BLaER1 (cell line): ENCODE measurements around the gene PLP2.
A peak's percentile ranks its signal among the peaks of the same experiment; 100 is the strongest.
"Not testable (repeated sequence)": the region's sequence is repeated elsewhere in the genome, so short reads cannot be mapped to it uniquely, and the experiment has no call there.

Experiments
- H3K27ac ChIP-seq: shearing (Covaris generic); formaldehyde crosslinking; 2 replicates; pipeline ENCODE4 v1.8.1; 2022
- H3K27me3 ChIP-seq: shearing (Covaris generic); formaldehyde crosslinking; 2 replicates; pipeline ENCODE4 v1.8.1; 2022
- H3K36me3 ChIP-seq: shearing (Covaris generic); formaldehyde crosslinking; 2 replicates; pipeline ENCODE4 v1.8.1; 2022
- H3K4me1 ChIP-seq: shearing (Covaris generic); formaldehyde crosslinking; 2 replicates; pipeline ENCODE4 v1.8.1; 2022
- H3K4me2 ChIP-seq: shearing (Covaris generic); formaldehyde crosslinking; 2 replicates; pipeline ENCODE4 v1.8.1; 2022
- H3K4me3 ChIP-seq: shearing (Covaris generic); formaldehyde crosslinking; 2 replicates; pipeline ENCODE4 v1.8.1; 2022
- H3K9ac ChIP-seq: shearing (Covaris generic); formaldehyde crosslinking; 2 replicates; pipeline ENCODE4 v1.8.1; 2022
- H3K9me3 ChIP-seq: shearing (Covaris generic); formaldehyde crosslinking; 2 replicates; pipeline ENCODE4 v1.8.1; 2022
- H4K20me1 ChIP-seq: shearing (Covaris generic); formaldehyde crosslinking; 2 replicates; pipeline ENCODE4 v1.8.1; 2022
- Cebpa-rat ChIP-seq: shearing (Covaris generic); IDR thresholded peaks from 2 replicates; pipeline ENCODE4 v1.8.1; 2022

The PLP2 gene, protein sequence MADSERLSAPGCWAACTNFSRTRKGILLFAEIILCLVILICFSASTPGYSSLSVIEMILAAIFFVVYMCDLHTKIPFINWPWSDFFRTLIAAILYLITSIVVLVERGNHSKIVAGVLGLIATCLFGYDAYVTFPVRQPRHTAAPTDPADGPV

DNA sequence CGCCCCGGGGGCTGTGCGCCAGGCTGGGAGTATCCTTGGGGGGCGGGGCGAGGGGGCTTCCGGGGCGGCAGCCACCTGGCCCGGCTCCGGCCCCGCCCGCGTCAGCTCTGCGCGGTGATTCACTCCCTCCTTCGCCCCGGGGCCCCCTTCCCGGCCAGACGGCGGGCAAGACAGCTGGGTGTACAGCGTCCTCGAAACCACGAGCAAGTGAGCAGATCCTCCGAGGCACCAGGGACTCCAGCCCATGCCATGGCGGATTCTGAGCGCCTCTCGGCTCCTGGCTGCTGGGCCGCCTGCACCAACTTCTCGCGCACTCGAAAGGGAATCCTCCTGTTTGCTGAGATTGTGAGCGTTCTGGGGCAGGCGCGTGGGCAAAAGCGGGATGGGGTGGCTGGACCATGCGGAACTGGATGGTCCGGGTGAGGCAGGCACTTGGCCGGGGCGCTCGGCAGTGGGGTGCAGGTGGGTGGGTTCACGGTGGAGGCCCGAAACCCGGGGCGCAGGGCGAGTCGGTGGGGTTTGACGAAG lies at the start of gene PLP2:
Gene PLP2 (plus strand): TSS at position 147 of the 528 bp plus-strand sequence. CDS start 103 bp downstream, at position 250.
- TF ChIP-seq Cebpa-rat = no peak
- H3K4me1 ChIP-seq = peaks cover 34% of the 10 kb centered on the region
- no peaks in the 10 kb centered on the region for H4K20me1 ChIP-seq
- H3K27ac ChIP-seq = peak within 1 kb of the TSS; percentile 73
- peaks cover 27% of the 10 kb centered on the region for H3K36me3 ChIP-seq
- peak within 1 kb of the TSS; percentile 77 for H3K4me2 ChIP-seq
- peak within 1 kb of the TSS; percentile 78 for H3K9ac ChIP-seq
- H3K9me3 ChIP-seq = peaks cover 29% of the 10 kb centered on the region
- 0 out of 2 replicates have a peak, but pooled peaks cover 5% of the 10 kb centered on the region for H3K27me3 ChIP-seq
- H3K4me3 ChIP-seq = peak within 1 kb of the TSS; percentile 70

DNA sequence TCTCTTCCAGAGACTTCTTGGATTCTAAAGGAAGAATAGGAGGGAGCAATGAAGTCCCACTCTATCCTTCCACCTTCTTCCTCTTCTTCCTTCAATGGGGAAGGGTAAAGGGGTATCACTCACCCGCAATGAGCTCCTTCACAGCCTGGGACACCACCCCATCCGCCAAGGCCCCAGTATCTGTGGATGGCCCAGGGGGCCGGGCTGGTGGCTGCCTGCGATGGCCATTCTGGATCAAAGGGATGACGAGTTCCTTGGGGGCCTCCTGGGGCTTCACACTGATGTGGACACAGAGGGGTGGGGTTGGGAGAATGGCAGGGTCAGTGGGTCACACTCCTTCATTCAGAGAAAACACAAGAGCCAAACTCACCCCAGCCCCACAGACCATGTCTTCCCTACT lies 49.2 kb upstream of the PLP2 start:
- Histone ChIP-seq H3K4me2 (peak overlapping the region; percentile 85), H3K9me3 (0 out of 2 replicates have a peak, but pooled peaks cover 4% of the 10 kb centered on the region), H3K9ac (peak overlapping the region; percentile 87; the same call in 1 of the 2 replicates), H3K4me1 (0 out of 2 replicates have a peak, but pooled peaks cover 10% of the 10 kb centered on the region), H3K36me3 (peaks cover 32% of the 10 kb centered on the region), H4K20me1 (peaks cover 6% of the 10 kb centered on the region; the same call in 1 of the 2 replicates), H3K4me3 (peak overlapping the region; percentile 76), H3K27me3 (peaks cover 21% of the 10 kb centered on the region), H3K27ac (no peak overlapping the region)
- TF ChIP-seq Cebpa-rat = no peak

DNA sequence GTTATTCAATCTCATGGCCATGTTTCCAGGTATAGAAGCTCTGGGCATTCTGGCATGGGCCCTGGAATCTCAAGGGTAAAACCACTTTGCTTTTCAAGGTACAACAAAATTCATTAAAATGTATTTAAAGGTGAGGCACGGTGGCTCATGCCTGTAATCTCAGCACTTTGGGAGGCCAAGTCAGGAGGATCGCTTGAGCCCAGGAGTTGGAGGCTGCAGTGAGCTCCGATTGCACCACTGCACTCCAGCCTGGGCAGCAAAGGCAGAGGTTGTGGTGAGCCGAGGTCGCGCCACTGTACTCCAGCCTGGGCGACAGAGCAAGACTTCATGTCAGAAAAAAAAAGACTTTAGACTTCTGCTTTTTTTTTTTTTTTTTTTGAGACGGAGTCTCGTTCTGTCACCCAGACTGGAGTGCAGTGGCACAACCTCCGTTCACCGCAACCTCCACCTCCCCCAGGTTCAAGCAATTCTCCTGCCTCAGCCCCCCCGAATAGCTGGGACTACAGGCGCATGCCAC lies 43.9 kb upstream of the PLP2 start:
- H3K4me3 ChIP-seq, H3K9ac ChIP-seq, H3K27me3 ChIP-seq, H3K4me1 ChIP-seq, H3K27ac ChIP-seq, H4K20me1 ChIP-seq, H3K9me3 ChIP-seq, H3K4me2 ChIP-seq, H3K36me3 ChIP-seq: not testable (repeated sequence)

DNA sequence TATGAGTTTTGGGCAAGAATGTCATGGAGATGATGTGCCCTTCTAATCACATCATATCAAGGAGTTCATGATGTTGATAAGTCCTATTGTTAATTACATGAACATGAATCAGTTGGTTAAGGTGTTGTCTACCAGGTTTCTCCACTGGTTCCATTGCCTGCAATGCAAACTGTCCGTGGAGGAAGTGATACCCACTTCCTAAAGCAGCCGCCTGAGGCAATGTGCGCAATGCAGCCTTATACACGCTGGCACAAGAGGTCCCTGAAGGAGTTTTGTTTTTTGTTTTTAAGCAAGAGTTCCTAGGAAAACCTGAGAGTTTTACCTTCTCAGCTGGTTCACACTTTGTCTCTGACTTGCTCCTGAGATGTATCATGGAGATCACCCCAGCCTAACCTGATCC lies 42.3 kb upstream of the PLP2 start:
- Histone ChIP-seq H3K27ac (no peak overlapping the region), H4K20me1 (no peaks in the 10 kb centered on the region), H3K4me3 (no peak overlapping the region), H3K9me3 (0 out of 2 replicates have a peak, but pooled peaks cover 3% of the 10 kb centered on the region), H3K36me3 (no peaks in the 10 kb centered on the region), H3K4me1 (no peaks in the 10 kb centered on the region), H3K27me3 (no peaks in the 10 kb centered on the region), H3K4me2 (no peak overlapping the region), H3K9ac (no peak overlapping the region)
- TF ChIP-seq Cebpa-rat = no peak

DNA sequence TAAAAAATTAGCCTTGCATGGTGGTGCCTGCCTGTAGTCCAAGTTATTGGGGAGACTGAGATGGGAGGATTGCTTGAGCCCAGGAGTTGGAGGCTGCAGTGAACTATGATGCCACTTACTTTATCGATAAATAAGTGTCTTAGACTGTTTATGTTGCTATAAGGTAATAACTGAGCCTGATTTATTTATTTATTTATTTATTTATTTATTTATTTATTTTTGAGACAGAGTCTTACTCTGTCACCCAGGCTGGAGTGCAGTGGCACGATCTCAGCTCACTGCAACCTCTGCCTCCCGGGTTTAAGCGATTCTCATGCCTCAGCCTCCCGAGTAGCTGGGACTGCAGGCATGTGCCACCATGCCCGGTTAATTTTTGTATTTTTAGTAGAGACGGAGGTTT lies 39.4 kb upstream of the PLP2 start:
- H3K9ac ChIP-seq, H3K4me1 ChIP-seq, H3K4me3 ChIP-seq, H3K27ac ChIP-seq, H4K20me1 ChIP-seq, H3K27me3 ChIP-seq, H3K9me3 ChIP-seq, H3K4me2 ChIP-seq, H3K36me3 ChIP-seq: not testable (repeated sequence)

DNA sequence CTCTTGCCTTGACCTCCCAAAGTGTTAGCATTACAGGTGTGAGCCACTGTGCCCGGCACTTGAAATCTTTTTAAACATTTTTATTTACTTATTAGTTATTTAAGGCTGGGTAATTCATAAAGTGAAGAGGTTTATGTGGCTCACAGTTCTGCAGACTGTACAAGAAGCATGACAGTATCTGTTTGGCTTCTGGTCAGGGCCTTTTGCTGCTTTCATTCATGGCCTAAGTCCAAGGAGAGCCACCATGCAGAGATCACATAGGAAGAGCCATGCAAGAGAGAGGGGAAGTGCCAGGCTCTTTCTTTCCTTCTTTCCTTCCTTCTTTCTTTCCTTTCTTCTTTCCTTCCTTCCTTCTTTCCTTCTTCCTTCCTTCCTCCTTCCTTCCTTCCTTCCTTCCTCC lies 37.9 kb upstream of the PLP2 start:
- Histone ChIP-seq H4K20me1 (no peaks in the 10 kb centered on the region), H3K4me1 (no peaks in the 10 kb centered on the region), H3K4me3 (no peak overlapping the region), H3K9ac (no peak overlapping the region), H3K9me3 (peaks cover 17% of the 10 kb centered on the region), H3K4me2 (no peak overlapping the region), H3K27ac (no peak overlapping the region), H3K27me3 (no peaks in the 10 kb centered on the region), H3K36me3 (no peaks in the 10 kb centered on the region)
- TF ChIP-seq Cebpa-rat = no peak

DNA sequence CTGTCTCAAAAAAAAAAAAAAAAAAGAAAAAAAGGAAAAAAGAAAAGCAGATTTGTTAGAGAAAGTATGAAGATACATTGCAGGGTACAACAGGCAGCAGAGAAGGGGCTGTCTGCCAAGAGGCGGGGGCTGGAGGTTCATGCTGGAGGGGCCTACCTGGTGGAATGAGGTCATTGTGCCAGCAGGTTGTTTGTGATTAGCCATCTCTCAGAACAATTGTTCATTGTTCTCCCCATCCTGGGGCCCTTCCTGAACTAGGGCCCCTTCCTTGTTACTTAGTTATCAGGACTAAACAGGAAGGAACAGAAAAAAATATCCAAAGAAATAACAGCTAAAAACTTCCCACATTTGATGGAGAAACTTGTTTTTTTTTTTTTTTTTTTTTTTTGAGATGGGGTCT lies 34.2 kb upstream of the PLP2 start:
- H3K4me1 ChIP-seq = no peaks in the 10 kb centered on the region
- H3K4me2 ChIP-seq = no peak overlapping the region
- peaks cover 52% of the 10 kb centered on the region for H3K9me3 ChIP-seq
- H4K20me1 ChIP-seq = no peaks in the 10 kb centered on the region
- H3K27me3 ChIP-seq = 0 out of 2 replicates have a peak, but pooled peaks cover under 1% of the 10 kb centered on the region
- TF ChIP-seq Cebpa-rat = no peak
- no peak overlapping the region for H3K4me3 ChIP-seq
- H3K9ac ChIP-seq = no peak overlapping the region
- H3K36me3 ChIP-seq = 0 out of 2 replicates have a peak, but pooled peaks cover 7% of the 10 kb centered on the region
- no peak overlapping the region for H3K27ac ChIP-seq

DNA sequence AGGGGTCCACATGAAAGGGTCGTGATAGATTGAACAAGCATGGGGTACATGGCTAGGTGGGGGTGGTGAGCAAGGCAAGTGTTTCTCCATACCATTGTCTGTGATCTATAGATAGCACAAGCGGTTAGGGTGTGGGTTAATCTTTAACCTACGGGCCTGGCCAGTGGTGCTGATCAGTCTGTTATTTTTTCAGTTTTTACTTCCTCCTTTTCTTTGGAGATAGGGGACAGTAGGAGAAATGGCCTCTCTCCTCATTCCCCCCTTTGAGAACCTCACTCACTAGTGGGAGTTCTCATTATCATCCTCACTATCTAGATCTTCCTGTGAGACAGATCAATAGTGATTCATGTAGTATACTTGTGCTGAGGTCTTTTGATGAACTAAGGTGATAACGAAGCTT lies 32.0 kb upstream of the PLP2 start:
- Histone ChIP-seq H3K4me1 (no peaks in the 10 kb centered on the region), H3K27me3 (peaks cover 18% of the 10 kb centered on the region), H3K4me2 (no peak overlapping the region), H4K20me1 (no peaks in the 10 kb centered on the region), H3K9ac (no peak overlapping the region), H3K36me3 (0 out of 2 replicates have a peak, but pooled peaks cover 7% of the 10 kb centered on the region), H3K27ac (no peak overlapping the region), H3K4me3 (no peak overlapping the region), H3K9me3 (peaks cover 52% of the 10 kb centered on the region)
- TF ChIP-seq Cebpa-rat = no peak

DNA sequence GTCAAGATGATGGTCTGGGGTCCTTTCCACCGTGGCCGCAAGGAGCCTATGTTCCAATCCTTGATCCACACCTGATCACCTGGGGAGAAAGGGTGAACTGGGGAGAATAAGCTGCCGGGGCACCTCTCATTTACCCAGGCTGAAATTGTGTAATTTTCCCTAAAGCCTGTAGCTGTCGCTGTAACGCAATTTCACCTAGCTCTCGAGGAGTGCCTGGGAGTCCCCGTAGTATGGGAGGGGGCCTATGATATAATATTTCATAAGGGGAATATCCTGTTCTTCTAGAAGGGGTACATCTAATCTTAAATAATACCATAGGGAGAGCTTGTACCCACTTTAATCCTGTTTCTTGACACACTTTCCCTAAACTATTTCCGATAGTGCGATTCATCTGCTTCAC lies 29.4 kb upstream of the PLP2 start:
- H3K4me3 ChIP-seq, H4K20me1 ChIP-seq, H3K4me1 ChIP-seq, H3K4me2 ChIP-seq, H3K9ac ChIP-seq, H3K36me3 ChIP-seq, H3K27ac ChIP-seq: not testable (repeated sequence)
- H3K9me3 ChIP-seq = peaks cover 61% of the 10 kb centered on the region
- H3K27me3 ChIP-seq = peaks cover 25% of the 10 kb centered on the region

DNA sequence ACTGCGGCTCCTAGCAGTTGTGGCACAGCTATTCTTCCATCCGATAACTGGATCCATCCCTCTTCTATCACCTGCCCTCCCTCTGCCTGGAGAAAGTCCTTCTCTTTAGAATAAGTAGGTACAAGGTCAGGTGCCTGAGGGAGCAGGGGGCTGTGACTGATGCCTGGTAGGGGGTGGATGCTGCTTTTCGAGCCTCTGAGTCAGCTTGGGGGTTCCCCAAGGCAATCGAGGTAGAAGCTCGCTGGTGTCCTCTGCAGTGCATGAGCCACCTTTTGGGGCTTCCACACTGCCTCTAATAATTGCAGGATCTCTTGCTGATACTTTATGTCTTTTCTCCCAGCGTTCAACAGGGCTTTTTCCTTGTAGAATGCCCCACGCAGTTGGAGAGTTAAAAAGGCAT lies 28.5 kb upstream of the PLP2 start:
- H3K9ac ChIP-seq, H3K4me3 ChIP-seq, H3K4me1 ChIP-seq, H3K4me2 ChIP-seq, H3K36me3 ChIP-seq, H4K20me1 ChIP-seq, H3K27ac ChIP-seq: not testable (repeated sequence)
- Histone ChIP-seq H3K27me3 (peaks cover 25% of the 10 kb centered on the region), H3K9me3 (peaks cover 62% of the 10 kb centered on the region)
